Measurements from ENCODE around the gene EIF4EBP3. TPM values are rescaled to one million over a fixed set of nuclear protein-coding genes. Genes with fewer than 3 reads are reported as not detected.

Gene EIF4EBP3
- total RNA-seq, 1 donor = 4.7 TPM

- TF ChIP-seq, protein P1, sequence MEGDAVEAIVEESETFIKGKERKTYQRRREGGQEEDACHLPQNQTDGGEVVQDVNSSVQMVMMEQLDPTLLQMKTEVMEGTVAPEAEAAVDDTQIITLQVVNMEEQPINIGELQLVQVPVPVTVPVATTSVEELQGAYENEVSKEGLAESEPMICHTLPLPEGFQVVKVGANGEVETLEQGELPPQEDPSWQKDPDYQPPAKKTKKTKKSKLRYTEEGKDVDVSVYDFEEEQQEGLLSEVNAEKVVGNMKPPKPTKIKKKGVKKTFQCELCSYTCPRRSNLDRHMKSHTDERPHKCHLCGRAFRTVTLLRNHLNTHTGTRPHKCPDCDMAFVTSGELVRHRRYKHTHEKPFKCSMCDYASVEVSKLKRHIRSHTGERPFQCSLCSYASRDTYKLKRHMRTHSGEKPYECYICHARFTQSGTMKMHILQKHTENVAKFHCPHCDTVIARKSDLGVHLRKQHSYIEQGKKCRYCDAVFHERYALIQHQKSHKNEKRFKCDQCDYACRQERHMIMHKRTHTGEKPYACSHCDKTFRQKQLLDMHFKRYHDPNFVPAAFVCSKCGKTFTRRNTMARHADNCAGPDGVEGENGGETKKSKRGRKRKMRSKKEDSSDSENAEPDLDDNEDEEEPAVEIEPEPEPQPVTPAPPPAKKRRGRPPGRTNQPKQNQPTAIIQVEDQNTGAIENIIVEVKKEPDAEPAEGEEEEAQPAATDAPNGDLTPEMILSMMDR (IDR thresholded peaks at IDR 0.05; ENCODE audit: extremely low read depth, low read depth, low read length) = no peak
- H3K36me3 ChIP-seq (ENCODE audit: insufficient read depth, low read length) = peaks cover 27% of the 10 kb centered on the region
Observed at GRCh38 chr5:140570058-140570457, 22.6 kb downstream of the EIF4EBP3 start.

GRCh38 chr5:140570488-140570887, 23.0 kb downstream of the EIF4EBP3 start:
- H2AFZ ChIP-seq (ENCODE audit: low read length) = no peak overlapping the region
- no peaks in the 10 kb centered on the region for H3K27me3 ChIP-seq (ENCODE audit: insufficient read depth, low read length)
- peaks cover 12% of the 10 kb centered on the region for H3K4me1 ChIP-seq (ENCODE audit: insufficient read depth, low read length)
- no peaks in the 10 kb centered on the region for H3K9me3 ChIP-seq (ENCODE audit: low read depth, low read length)
- H3K79me2 ChIP-seq (ENCODE audit: insufficient read depth, low read length) = peaks cover 34% of the 10 kb centered on the region
- H3K4me2 ChIP-seq (ENCODE audit: insufficient read depth, low read length) = no peak overlapping the region
- no peak overlapping the region for H3K27ac ChIP-seq (ENCODE audit: low read depth, low read length)
- H3K4me3 ChIP-seq (ENCODE audit: insufficient read depth, low read length) = no peak overlapping the region
- H3K36me3 ChIP-seq (ENCODE audit: insufficient read depth, low read length) = peaks cover 27% of the 10 kb centered on the region
- TF ChIP-seq, protein P1 (IDR thresholded peaks at IDR 0.05; ENCODE audit: extremely low read depth, low read depth, low read length) = no peak
- H4K20me1 ChIP-seq (ENCODE audit: insufficient read depth, low read length) = no peaks in the 10 kb centered on the region
- DNase-seq (ENCODE audit: insufficient read length, low spot score, missing footprints) = peak; percentile 22

More at GRCh38 chr5:140570058-140570457, 22.6 kb downstream of the EIF4EBP3 start:
- H4K20me1 ChIP-seq (ENCODE audit: insufficient read depth, low read length) = no peaks in the 10 kb centered on the region
- no peaks in the 10 kb centered on the region for H3K9me3 ChIP-seq (ENCODE audit: low read depth, low read length)
- H3K27me3 ChIP-seq (ENCODE audit: insufficient read depth, low read length) = no peaks in the 10 kb centered on the region
- no peak for DNase-seq (ENCODE audit: insufficient read length, low spot score, missing footprints)
- peaks cover 16% of the 10 kb centered on the region for H3K4me1 ChIP-seq (ENCODE audit: insufficient read depth, low read length)
- no peak overlapping the region for H3K4me3 ChIP-seq (ENCODE audit: insufficient read depth, low read length)
- no peak overlapping the region for H3K4me2 ChIP-seq (ENCODE audit: insufficient read depth, low read length)
- H2AFZ ChIP-seq (ENCODE audit: low read length) = no peak overlapping the region
- no peak overlapping the region for H3K27ac ChIP-seq (ENCODE audit: low read depth, low read length)
- H3K79me2 ChIP-seq (ENCODE audit: insufficient read depth, low read length) = peaks cover 38% of the 10 kb centered on the region

GRCh38 chr5:140571105-140571504, 23.6 kb downstream of the EIF4EBP3 start:
- Histone ChIP-seq H3K9me3 (ENCODE audit: low read depth, low read length) (no peaks in the 10 kb centered on the region), H3K4me1 (ENCODE audit: insufficient read depth, low read length) (peaks cover 6% of the 10 kb centered on the region), H3K27ac (ENCODE audit: low read depth, low read length) (no peak overlapping the region), H3K4me3 (ENCODE audit: insufficient read depth, low read length) (no peak overlapping the region), H2AFZ (ENCODE audit: low read length) (no peak overlapping the region), H3K79me2 (ENCODE audit: insufficient read depth, low read length) (peaks cover 27% of the 10 kb centered on the region), H3K27me3 (ENCODE audit: insufficient read depth, low read length) (no peaks in the 10 kb centered on the region), H3K4me2 (ENCODE audit: insufficient read depth, low read length) (no peak overlapping the region), H4K20me1 (ENCODE audit: insufficient read depth, low read length) (no peaks in the 10 kb centered on the region), H3K36me3 (ENCODE audit: insufficient read depth, low read length) (peaks cover 25% of the 10 kb centered on the region)
- TF ChIP-seq, protein P1 (IDR thresholded peaks at IDR 0.05; ENCODE audit: extremely low read depth, low read depth, low read length) = no peak
- DNase-seq (ENCODE audit: insufficient read length, low spot score, missing footprints) = peak; percentile 32

DNA sequence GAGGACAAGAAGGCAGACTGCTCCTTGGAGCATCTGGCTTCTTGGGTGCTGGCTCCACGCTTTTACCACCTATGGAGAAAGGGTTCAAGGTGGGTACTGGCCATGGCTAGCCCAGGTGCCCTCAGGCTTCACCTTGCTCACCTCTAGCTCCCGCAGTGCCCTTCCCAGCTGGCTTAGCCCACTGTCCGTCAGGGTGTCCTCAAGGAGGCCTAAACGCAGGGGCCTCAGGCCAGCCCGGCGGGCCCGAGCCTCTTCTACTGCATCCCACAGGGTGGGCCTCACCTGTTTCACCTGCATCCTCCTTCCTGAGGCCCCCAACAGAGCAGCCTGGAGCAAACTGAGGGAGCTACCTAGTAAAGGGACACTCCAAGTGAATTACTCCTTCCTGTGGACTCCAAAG, 26.2 kb downstream of the EIF4EBP3 start:
- Histone ChIP-seq H3K4me1 (ENCODE audit: insufficient read depth, low read length) (peaks cover 13% of the 10 kb centered on the region), H3K36me3 (ENCODE audit: insufficient read depth, low read length) (peaks cover under 1% of the 10 kb centered on the region), H3K9me3 (ENCODE audit: low read depth, low read length) (no peaks in the 10 kb centered on the region), H3K4me2 (ENCODE audit: insufficient read depth, low read length) (no peak overlapping the region), H4K20me1 (ENCODE audit: insufficient read depth, low read length) (no peaks in the 10 kb centered on the region), H3K27me3 (ENCODE audit: insufficient read depth, low read length) (no peaks in the 10 kb centered on the region), H3K27ac (ENCODE audit: low read depth, low read length) (peak overlapping the region; percentile 0), H3K4me3 (ENCODE audit: insufficient read depth, low read length) (no peak overlapping the region), H2AFZ (ENCODE audit: low read length) (no peak overlapping the region), H3K79me2 (ENCODE audit: insufficient read depth, low read length) (peaks cover 2% of the 10 kb centered on the region)
- TF ChIP-seq, protein P1 (IDR thresholded peaks at IDR 0.05; ENCODE audit: extremely low read depth, low read depth, low read length) = no peak
- DNase-seq (ENCODE audit: insufficient read length, low spot score, missing footprints) = no peak

All from osteoblast (primary cell).